H1 (cell line): ENCODE measurements around the gene MTFP1. TPM values are rescaled to one million over a fixed set of nuclear protein-coding genes. Genes with fewer than 3 reads are reported as not detected.

Experiments used
- ASH2L ChIP-seq: fragments of 200-600, 300-600 bp; sonication (generic); IDR thresholded peaks from one replicate; pipeline ENCODE4 v1.7.1; 2017; ENCODE audit warnings: low read length
- ATF3 ChIP-seq: IDR thresholded peaks from 2 replicates; pipeline ENCODE4 v1.6.1; 2011; ENCODE audit warnings: low read depth, mild to moderate bottlenecking, low read length; ENCODE audit not compliant: insufficient read depth
- CBX5 ChIP-seq: fragments of 300-800, 300-1000 bp; sonication (generic); IDR thresholded peaks from 2 replicates; pipeline ENCODE4 v1.7.1; 2016; ENCODE audit warnings: antibody characterized with exemption, low read length, low read depth
- CEBPB ChIP-seq: IDR thresholded peaks from 2 replicates; pipeline ENCODE4 v1.6.1; 2012; ENCODE audit warnings: low read depth, low read length
- EP300 ChIP-seq, 2 experiments: IDR thresholded peaks; 1 replicate in 1 of 2; 2 replicates in 1 of 2; pipeline ENCODE4 v1.6.1; 2011 to 2012; ENCODE audit warnings: low read depth in 2 of 2, low read length in 2 of 2, mild to moderate bottlenecking in 2 of 2, borderline replicate concordance in 1 of 2, inconsistent platforms in 1 of 2, moderate library complexity in 1 of 2
- GABPA ChIP-seq: IDR thresholded peaks from 2 replicates; pipeline ENCODE4 v1.6.1; 2011; ENCODE audit warnings: mild to moderate bottlenecking, low read length, moderate library complexity, borderline replicate concordance; ENCODE audit not compliant: insufficient read depth
- KDM4A ChIP-seq: IDR thresholded peaks from one replicate; pipeline ENCODE4 v1.7.1; 2012; ENCODE audit warnings: low read depth, mild to moderate bottlenecking, moderate library complexity, low read length, inconsistent platforms; ENCODE audit not compliant: severe bottlenecking
- KDM5A ChIP-seq: fragments of 200-600 bp; IDR thresholded peaks from 2 replicates; pipeline ENCODE4 v1.7.1; 2012; ENCODE audit warnings: mild to moderate bottlenecking, low read length, inconsistent platforms, mixed read lengths
- PHF8 ChIP-seq: fragments of 200-600 bp; sonication (generic); conservative IDR thresholded peaks from 2 replicates; pipeline ENCODE4 v1.7.1; 2012; ENCODE audit warnings: low read depth, mild to moderate bottlenecking, inconsistent platforms, low read length, moderate library complexity
- POU5F1 ChIP-seq: IDR thresholded peaks from 2 replicates; pipeline ENCODE4 v1.6.1; 2011; ENCODE audit warnings: low read depth, mild to moderate bottlenecking, low read length, moderate library complexity
- RAD21 ChIP-seq, 2 experiments: IDR thresholded peaks in 1 of 2; conservative IDR thresholded peaks in 1 of 2; 2 replicates each; pipeline ENCODE4 v1.6.1; 2011; ENCODE audit warnings: low read depth in 2 of 2, low read length in 2 of 2, improper control_type of control experiment in 1 of 2, inconsistent platforms in 1 of 2, mild to moderate bottlenecking in 1 of 2, moderate library complexity in 1 of 2
- RNF2 ChIP-seq: fragments of 200-900, 300-1000 bp; sonication (generic); IDR thresholded peaks from 2 replicates; pipeline ENCODE4 v1.7.1; 2016; ENCODE audit warnings: borderline replicate concordance, low read depth, mild to moderate bottlenecking, antibody characterized with exemption, low read length; ENCODE audit not compliant: poor library complexity, severe bottlenecking; ENCODE audit errors: missing control alignments
- RXRA ChIP-seq: IDR thresholded peaks from 2 replicates; pipeline ENCODE4 v1.6.1; 2011; ENCODE audit warnings: low read depth, mild to moderate bottlenecking, low read length, moderate library complexity; ENCODE audit not compliant: insufficient read depth
- SIN3A ChIP-seq, 2 experiments: IDR thresholded peaks in 1 of 2; conservative IDR thresholded peaks in 1 of 2; 2 replicates each; pipeline ENCODE4 v1.6.1; 2011 to 2012; ENCODE audit warnings: low read length in 2 of 2, improper control_type of control experiment in 1 of 2, low read depth in 1 of 2, mild to moderate bottlenecking in 1 of 2
- TBP ChIP-seq: IDR thresholded peaks from 2 replicates; pipeline ENCODE4 v1.6.1; 2011; ENCODE audit warnings: low read depth, low read length, improper control_type of control experiment
- ZNF274 ChIP-seq: IDR thresholded peaks from 2 replicates; pipeline ENCODE4 v1.7.0; 2012; ENCODE audit warnings: low read length, borderline replicate concordance; ENCODE audit errors: extremely low read depth
- polyA plus RNA-seq, 7 experiments: library from polyadenylated mRNA; depleted of rRNA in 3 of 7; stranded (reverse) in 5 of 7; unstranded in 2 of 7; fragments of >200 nt in 5 of 7; fragments of 200-250 nt in 2 of 7; gene quantifications; 1 replicate in 5 of 7; 2 replicates in 1 of 7; 4 replicates in 1 of 7; pipeline versions ENCODE4 v1.2.1 to v1.2.3, GENCODE V29; 2011 to 2013; ENCODE audit warnings: missing spikeins in 2 of 7, mixed read lengths in 2 of 7
- total RNA-seq: library from RNA; stranded (reverse); fragmentation: NEBNext Ultra II Directional; extraction: Animal tissue kit (Norgen Biotek cat#: 25700); gene quantifications from 2 replicates; pipeline ENCODE4 v1.2.1, GENCODE V29; 2021

MTFP1 gene
- total and polyA plus RNA-seq, 2 of the 8 experiments (the other 6 are each of a cell fraction or from before 2014, with no cell fraction given) = 59.8 to 98.8 TPM

- TF ChIP-seq POU5F1 (no peak), ASH2L (peak; percentile 33), ZNF274 (no peak), TBP (peak; percentile 56), KDM5A (no peak), PHF8 (0 out of 2 replicates have a peak, but pooled peaks have one; percentile 45), EP300 (IDR thresholded peaks at IDR 0.05; ENCODE audit: borderline replicate concordance in 1 of 2, low read depth in 2 of 2, low read length in 2 of 2) (no peak), RAD21 (IDR thresholded peaks at IDR 0.05 in 1 of 2, conservative IDR thresholded peaks at IDR 0.05 in 1 of 2; ENCODE audit: low read depth in 2 of 2, low read length in 2 of 2) (no peak), CBX5 (no peak), RXRA (no peak), ATF3 (no peak), SIN3A (conservative IDR thresholded peaks at IDR 0.05 in 1 of 2, IDR thresholded peaks at IDR 0.05 in 1 of 2; ENCODE audit: low read depth in 1 of 2, low read length in 2 of 2) (peak in 1 of 2 experiments; percentile 29; a peak in 1 of 4 replicates), CEBPB (no peak), KDM4A (peak; percentile 66), RNF2 (no peak), GABPA (no peak)
These were observed 28.5 kb upstream of the MTFP1 start, which contains the start of gene SEC14L2 (continued) for GRCh38 chr22:30396871-30397655.
